Measurements from ENCODE around the gene LRIT3.
"Not testable (repeated sequence)": the region's sequence is repeated elsewhere in the genome, so short reads cannot be mapped to it uniquely, and the experiment has no call there.

Gene LRIT3

DNA sequence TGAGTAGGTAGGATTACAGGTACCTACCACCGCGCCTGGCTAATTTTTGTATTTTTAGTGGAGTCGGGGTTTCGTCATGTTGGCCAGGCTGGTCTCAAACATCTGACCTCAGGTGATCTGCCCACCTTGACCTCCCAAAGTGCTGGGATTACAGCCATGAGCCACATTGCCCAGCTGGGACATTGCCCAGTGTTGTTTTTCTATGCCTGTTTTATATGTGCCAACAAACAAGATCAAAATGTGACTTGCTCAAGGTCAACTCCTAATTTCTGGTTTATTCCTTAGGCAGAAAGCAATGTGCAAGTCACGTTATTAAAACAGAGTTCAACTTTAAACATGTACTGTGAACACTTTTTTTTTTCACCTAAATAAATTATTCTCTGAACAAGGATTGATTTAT, 2.7 kb downstream of the LRIT3 start:
- no peak for DNase-seq

GRCh38 chr4:109859426-109860300, 11.8 kb downstream of the LRIT3 start:
- not testable (repeated sequence) for DNase-seq

DNA sequence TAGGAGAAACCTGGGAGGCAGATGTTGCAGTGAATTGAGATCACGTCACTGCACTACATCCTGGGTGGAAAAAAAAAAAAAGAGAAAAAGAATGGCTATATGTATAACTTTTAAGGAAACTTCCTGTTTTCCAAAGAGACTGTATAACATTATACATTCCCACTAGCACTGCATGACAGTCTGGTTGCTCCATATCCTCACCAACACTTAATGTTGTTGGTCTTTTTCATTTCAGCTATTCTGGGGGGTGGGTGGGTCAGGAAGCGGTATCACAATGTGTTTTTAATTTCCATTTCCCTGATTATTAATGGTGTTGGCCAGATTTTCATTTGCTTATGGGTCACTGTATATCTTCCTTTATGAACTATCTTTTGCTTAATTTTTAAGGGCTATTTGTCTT, 13.4 kb downstream of the LRIT3 start:
- DNase-seq, result no peak

DNA sequence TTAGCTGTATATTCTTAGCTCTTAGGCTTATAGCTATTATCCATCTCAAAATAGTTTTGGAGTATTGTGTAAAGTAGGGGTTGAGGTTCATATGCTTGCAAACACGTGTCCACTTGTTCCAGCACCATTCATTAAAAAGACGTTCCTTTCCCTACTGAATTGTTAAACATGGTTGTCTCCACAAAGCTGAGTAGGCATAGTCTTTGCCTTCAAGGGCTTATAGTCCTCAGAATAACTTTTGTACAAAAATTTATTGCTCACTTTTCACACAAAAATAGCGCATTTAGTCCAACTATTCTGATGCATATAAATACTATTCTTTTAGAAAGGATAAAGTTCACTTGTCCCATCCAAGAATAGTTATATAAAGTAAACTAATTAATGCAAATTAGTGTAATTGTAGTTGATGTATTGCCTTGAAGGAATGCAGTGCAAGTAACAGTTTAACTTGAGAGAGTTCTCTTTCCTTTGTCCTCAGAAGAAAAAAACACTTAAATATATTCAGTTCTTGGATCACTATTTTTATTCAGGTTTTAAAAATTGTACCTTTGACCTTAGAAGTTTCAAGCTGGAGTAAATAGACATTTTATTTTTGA, 14.1 kb downstream of the LRIT3 start:
- no peak for DNase-seq

DNA sequence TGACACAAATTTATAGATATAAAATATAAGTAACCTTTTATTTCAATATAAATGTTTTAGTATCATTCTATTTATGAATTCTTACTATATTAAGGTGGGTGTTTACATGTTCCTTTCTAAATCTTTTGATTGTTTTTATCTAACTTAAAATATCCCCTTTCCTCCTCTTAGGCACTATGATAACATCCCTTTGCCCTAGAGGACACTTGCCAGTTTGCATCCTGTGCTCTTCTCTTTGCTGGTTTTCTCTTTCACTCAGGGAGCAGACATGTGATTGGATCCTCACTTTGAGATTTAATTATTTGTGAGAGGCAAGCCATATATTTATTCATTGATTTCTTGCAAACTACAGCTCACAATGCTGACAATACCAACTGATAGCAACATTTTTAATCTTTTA, 16.2 kb downstream of the LRIT3 start:
- no peak for DNase-seq

DNA sequence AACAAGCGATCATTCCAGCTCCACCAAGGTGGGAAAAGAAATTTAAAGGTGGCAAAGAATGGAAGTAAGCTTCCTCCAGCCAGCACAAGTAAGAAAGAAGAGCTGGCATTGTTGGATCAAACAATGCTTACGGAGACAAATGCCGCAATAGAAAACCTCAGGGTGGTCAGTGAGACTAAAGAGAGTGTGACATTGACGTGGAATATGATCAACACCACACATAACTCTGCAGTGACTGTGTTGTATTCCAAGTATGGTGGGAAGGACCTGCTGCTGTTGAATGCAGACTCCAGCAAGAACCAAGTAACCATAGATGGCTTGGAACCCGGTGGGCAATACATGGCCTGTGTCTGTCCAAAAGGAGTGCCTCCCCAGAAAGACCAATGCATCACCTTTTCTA, 22.2 kb downstream of the LRIT3 start:
- DNase-seq, result no peak

DNA sequence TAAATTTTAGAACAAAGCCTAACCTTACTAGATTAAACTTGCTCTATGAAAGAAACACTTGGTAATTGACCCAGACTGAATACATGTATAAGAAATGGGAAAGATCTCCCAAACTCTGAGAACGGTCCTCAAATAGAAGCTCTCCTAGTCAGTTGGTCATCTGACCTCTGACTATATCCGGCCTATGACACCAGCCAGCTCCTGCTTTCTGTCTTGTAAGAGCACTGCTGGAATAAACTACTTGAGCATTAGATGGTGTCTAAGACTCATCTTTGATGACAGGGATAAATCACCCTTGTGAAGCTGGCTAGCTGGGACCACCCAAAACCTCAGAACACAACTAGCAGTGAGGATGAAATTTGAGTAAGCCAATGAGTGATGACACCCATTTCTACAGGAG, 24.2 kb downstream of the LRIT3 start:
- DNase-seq, result no peak

DNA sequence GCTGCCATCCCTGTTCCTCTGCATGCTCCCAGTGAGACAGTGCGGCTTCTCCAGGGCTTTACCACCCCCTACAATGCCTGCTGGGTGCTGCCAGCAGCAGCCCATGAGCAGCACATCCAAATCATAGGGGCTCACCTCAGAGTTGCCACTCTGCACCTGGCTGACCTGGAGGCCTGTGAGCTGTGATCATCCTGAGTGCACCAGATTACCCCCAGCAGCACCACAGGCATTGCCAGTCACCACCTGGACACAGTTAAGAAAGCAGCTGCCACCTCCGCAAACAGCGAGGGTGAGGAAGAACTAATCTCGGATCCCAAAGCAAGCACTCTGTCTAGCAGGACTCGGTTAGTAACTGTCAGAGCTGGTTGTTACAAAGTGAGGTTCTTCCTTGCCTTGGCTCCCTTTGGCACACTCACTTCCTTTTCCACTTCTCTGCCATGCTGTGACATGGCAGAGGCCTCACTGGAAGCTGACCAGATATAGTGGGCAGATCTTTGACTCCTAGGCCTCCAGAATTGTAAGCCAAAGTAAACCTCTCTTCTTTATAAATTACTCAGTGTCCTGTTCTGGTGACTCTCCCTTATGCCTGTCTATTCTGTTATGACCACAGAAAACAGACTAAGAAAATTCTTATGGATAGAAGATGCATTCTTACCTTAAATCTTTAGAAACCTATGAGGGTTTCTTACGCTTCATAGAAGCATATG, 25.2 kb downstream of the LRIT3 start:
- no peak for DNase-seq

- DNase-seq, result no peak
Observed at GRCh38 chr4:109873791-109874514, 26.0 kb downstream of the LRIT3 start.

- DNase-seq, result no peak
Observed at GRCh38 chr4:109875106-109875505, 27.2 kb downstream of the LRIT3 start.

DNA sequence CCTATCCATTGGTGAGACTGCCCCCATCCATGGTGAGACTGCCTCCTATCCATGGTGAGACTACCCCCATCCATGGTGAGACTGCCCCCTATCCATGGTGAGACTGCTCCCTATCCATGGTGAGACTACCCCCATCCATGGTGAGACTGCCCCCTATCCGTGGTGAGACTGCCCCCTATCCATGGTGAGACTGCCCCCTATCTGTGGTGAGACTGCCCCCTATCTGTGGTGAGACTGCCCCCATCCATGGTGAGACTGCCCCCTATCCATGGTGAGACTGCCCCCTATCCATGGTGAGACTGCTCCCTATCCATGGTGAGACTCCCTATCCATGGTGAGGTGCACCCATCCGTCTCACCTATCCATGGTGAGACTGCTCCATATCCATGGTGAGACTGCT, 27.6 kb downstream of the LRIT3 start:
- DNase-seq, result not testable (repeated sequence)

DNA sequence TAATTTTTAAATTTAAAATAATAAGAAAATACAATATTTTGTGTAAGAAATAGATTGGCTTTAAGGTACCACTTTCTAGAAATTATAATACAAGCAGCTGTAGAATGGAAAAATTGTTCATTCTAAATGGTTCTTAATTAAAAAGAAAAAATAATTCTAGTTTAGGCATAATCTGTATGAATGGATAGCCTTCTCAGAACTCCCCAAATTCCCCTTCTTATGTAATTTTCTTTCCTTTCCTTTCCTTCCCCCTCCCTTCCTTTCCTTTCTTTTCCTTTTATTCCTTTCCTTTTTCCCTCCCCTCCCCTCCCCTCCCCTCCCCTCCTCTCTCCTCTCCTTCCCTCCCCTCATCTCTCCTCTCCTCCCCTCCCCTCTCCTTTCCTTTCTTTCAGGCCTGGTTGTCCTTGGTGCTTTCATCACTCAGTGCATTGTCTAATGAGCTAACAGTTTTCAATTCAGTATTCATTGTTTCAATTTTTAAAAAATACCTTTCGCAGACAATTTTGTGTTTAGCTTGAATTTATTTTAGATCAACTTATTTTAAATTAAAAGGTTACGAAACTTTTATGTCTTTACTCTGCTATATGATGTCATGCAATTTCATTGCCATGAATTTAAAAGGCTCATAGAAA, 28.8 kb downstream of the LRIT3 start:
- DNase-seq, result no peak

GRCh38 chr4:109877400-109877799, 29.5 kb downstream of the LRIT3 start:
- DNase-seq, result no peak

GRCh38 chr4:109878355-109878754, 30.4 kb downstream of the LRIT3 start:
- DNase-seq, result no peak

GRCh38 chr4:109879081-109879480, 31.2 kb downstream of the LRIT3 start:
- DNase-seq, result no peak

- no peak for DNase-seq
Observed at GRCh38 chr4:109879636-109880314, 31.9 kb downstream of the LRIT3 start.

DNA sequence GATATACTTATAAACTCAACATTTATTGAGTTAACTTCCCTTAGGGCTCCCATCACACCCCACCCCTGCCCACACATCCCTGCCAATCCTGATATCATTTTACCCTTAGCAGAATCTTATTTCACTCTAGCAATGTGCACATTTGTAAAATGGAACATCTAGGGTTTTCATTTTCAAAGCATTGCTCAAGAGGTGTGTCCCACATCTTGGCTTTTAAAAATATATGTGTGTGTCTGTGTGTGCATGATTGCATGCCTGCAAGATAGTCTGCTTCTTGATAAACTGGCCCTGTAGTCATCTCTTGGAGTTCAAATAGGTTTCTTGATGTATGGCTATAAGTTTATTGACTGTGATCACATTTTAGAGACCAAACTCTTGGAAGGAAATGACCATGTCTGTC, 38.4 kb downstream of the LRIT3 start:
- DNase-seq, result no peak

- DNase-seq, result no peak
Observed at GRCh38 chr4:109887071-109887470, 39.2 kb downstream of the LRIT3 start.

DNA sequence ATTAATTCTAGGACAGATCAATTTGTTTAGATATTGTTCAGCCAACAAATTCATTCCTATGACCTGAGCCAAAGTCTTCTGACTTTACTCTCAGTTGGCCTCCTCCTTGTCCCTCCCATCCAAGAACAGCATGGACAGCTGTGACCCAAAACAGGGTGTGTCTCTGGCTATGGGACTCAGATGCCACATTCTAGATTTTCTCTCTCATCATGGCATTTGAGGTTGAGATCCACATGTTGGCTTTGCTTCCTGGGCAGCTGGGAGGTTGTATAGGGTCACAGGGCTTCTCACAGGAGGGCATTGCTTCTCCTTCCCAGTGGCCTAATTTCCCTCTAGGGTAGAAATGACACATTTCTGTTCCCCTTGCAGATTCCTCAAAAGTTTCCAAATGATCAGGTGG, 42.2 kb downstream of the LRIT3 start:
- DNase-seq, result no peak

DNA sequence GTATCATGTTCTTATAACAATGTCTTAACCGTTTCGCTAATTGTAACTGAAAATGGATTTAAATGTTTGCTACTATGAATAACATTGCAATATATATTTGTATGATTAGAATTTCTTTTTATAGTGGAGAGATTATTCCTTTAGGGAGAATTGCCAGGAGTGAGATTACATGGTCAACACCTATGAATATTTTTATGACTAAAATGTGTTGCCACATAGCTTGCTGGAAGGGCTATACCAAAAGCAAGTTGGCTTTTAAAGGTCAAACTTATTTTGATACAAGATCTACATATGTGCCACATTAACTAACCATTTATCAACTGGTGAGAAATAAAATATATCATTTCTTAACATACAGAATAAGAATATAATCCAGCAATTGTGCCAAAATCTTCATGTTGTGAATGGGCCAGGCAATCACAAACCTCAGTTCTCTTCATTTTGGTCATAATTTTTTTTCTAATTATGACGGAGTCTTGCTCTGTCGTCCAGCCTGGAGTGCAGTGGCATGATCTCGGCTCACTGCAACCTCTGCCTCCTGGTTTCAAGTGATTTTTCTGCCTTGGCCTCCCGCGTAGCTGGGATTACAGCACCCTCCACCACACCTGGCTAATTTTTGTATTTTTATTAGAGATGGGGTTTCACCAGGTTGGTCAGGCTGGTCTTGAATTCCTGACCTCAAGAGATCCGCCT, 54.8 kb downstream of the LRIT3 start:
- no peak for DNase-seq

DNA sequence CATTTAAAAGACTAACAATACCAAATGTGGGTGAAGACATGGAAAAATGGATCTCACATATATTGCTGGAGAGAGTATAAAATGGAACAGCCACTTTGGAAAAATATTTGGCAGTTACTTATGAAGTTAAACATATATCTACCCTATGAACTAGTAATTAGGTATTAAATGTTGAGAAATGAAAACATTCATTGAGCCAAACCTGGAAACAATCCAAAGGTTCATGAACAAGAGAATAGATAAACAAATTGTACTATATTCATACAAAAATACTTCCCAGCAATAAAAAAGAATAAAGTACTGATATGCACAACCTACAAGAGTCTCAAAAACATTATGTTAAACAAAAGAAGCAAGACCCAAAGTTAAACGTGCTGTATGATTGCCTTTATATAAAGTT, 60.8 kb downstream of the LRIT3 start:
- no peak for DNase-seq

GRCh38 chr4:109910256-109910655, 62.3 kb downstream of the LRIT3 start:
- DNase-seq, result no peak
